ENCODE measurements around the gene ACCSL.
A peak's percentile ranks its signal among the peaks of the same experiment; 100 is the strongest.

The ACCSL gene

DNA sequence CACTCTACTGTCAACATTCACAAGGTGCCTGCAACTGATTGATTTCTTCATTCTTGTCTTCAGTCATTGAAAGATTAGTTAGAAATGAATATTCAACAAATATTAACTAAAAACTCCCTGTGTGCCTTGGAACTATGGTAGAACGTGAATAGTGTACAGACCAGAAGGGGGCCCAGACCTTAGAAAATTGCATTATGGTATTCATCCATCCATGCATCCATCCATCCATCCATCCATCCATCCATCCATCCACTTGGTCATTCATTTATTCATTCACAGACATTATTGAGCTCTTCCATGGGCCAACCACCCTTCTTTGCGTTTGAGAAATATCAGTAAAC, 10.2 kb upstream of the ACCSL start:
- intact Hi-C loops (cut with DNase I) = loop anchor here (2.0 to 5.0 kb wide), 2 partner anchors 90 to 147 kb away; no protein-coding TSS in a partner anchor
- DNase-seq = no peak

- intact Hi-C loops (cut with DNase I) = no loop called here
- DNase-seq = no peak
These were observed 4.6 kb upstream of the ACCSL start for GRCh38 chr11:44043157-44043556.

GRCh38 chr11:44046182-44046581, 1.6 kb upstream of the ACCSL start:
- DNase-seq = no peak
- intact Hi-C loops (cut with DNase I) = no loop called here

DNA sequence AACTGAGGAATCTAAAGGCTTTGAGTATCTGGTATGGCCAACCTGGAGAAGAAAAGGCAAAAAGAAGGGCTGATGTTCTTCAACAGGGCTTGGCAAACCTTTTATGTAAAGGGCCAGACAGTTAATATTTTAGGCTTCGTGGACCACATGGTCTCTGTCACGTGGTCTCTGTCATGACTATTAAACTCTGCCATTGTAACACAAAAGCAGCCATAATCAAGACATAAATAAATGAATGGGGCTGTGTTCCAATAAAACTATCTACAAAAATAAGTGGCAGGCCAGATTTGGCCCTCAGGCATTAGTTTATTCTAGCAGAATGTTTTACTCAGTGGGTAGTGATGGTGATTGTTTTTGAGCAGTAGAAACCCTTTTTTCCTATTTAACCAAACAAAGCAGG, 483 bp upstream of the ACCSL start:
- no peak for DNase-seq
- intact Hi-C loops (cut with DNase I) = no loop called here

GRCh38 chr11:44049832-44050231, 2.1 kb downstream of the ACCSL start:
- intact Hi-C loops (cut with DNase I) = no loop called here
- DNase-seq = no peak

DNA sequence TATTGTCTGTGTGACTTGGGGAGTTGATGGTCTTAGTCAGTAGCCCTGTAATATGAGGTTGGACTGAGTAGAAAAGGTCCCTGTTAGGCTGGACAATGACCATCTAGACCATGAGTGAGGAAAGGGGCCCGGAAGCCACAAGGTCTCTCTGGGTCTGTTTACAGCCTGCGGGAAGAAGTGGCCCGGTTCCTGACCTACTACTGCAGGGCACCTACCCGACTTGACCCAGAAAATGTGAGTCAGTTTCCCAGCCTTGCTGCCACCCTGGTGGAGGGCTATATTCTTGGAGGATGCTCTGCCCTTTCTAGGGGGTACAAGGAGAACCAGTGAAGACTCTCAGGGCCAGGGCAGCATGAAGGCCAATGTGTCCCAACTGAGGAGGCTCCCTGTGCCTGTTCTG, 3.4 kb downstream of the ACCSL start:
- no peak for DNase-seq
- intact Hi-C loops (cut with DNase I) = no loop called here

- no peak for DNase-seq
- intact Hi-C loops (cut with DNase I) = no loop called here
These were observed 9.6 kb downstream of the ACCSL start for GRCh38 chr11:44057340-44057739.

GRCh38 chr11:44058275-44058674, 10.5 kb downstream of the ACCSL start:
- no peak for DNase-seq
- intact Hi-C loops (cut with DNase I) = no loop called here

GRCh38 chr11:44065161-44065661, 17.4 kb downstream of the ACCSL start:
- intact Hi-C loops (cut with DNase I) = no loop called here
- DNase-seq = no peak

DNA sequence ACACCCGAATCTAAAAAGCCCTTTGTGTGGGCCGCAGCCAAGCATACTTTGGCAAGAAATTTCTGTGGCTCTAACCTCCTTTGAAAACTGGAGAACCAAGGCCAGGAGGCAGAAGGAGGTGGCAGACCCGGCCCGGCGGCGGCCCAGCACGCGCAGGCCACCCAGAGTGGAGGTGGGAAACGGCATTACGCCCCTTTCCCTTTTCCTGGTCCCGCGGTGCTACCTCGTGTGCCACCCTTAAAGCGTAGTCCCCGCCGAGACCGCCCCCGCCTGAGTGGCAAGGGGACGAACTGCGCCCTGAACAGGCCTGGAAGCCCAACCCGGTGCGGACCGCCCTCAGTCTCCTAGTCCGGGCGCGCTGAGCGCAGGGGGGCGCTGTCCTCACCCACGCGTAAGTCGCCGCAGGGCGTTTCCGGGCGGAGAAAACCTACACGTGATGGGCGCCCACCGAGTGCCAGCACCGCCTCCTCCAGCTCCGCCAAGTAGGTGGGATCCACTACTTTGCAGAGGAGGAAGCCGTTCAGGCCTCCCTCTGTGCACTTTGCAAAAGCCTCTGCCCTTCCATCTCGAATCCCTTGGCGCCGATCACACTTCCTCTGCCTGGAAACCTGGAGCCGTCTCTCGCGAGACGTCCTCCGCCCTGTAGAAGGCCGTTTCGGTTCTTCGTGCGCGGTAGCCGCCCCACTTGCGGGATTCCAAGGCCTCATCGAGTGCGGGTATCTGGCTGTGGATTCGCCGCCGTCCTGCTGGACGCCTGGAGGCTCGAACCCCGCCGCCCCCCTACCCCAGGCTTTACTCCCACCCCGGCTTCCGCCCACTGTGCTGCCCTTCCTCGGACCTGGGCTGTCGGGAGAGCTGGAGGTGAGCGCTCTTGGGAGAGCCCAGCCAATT, 18.3 kb downstream of the ACCSL start, which contains the start of gene ACCS:
Gene ACCS (plus strand): TSS at position 430 of the 891 bp plus-strand sequence. CDS start 1,358 bp downstream, outside the sequence.
- peak; percentile 78 to 96 (median 90) for DNase-seq
- intact Hi-C loops (cut with DNase I) = no loop called here

DNA sequence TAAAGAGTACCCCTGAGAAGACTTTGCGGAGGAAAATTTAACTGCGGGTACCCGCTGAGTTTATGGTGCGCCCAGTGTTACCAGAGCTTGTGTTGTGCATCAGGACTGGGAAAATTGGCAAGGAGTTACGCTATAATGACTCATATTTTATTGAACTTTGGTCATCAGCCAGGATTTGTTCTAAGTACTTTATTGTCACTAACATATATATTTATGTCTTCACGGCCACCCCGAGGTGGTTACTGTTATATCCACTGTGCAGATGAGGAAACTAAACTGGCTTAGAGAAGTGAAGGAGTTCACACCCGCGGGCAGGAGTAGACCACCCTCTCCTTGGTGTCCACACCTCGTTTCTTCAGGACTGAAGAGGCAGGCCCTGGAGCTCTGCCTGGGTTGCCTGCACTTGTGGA, 19.0 kb downstream of the ACCSL start:
- DNase-seq = peak in 3 of 42 donors; percentile 2 to 15 (median 7)
- intact Hi-C loops (cut with DNase I) = no loop called here

DNA sequence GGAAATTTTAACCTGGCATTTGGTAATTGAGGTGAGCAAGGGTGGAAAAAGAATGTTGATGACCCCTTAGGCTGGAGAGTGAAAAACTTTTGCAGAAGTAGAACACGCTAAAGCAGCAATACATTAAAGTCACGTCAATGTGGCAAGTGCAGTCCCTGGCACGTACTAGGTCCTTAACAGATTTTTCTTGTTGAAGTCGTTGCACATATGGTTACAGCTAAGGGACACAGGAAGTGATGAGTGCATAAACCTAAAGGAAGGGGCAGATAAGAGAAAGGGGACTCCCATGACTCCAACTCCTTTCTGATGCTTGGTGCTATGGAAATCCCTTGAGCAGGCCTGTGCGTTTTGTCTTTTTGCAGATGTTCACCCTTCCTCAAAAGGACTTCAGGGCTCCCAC, 19.5 kb downstream of the ACCSL start:
- intact Hi-C loops (cut with DNase I) = no loop called here
- DNase-seq = no peak

- intact Hi-C loops (cut with DNase I) = no loop called here
These were observed 20.4 kb downstream of the ACCSL start for GRCh38 chr11:44068180-44068579.

GRCh38 chr11:44071157-44071556, 23.4 kb downstream of the ACCSL start:
- no peak for DNase-seq
- intact Hi-C loops (cut with DNase I) = no loop called here

More at GRCh38 chr11:44068180-44068579, 20.4 kb downstream of the ACCSL start:
- DNase-seq = no peak

DNA sequence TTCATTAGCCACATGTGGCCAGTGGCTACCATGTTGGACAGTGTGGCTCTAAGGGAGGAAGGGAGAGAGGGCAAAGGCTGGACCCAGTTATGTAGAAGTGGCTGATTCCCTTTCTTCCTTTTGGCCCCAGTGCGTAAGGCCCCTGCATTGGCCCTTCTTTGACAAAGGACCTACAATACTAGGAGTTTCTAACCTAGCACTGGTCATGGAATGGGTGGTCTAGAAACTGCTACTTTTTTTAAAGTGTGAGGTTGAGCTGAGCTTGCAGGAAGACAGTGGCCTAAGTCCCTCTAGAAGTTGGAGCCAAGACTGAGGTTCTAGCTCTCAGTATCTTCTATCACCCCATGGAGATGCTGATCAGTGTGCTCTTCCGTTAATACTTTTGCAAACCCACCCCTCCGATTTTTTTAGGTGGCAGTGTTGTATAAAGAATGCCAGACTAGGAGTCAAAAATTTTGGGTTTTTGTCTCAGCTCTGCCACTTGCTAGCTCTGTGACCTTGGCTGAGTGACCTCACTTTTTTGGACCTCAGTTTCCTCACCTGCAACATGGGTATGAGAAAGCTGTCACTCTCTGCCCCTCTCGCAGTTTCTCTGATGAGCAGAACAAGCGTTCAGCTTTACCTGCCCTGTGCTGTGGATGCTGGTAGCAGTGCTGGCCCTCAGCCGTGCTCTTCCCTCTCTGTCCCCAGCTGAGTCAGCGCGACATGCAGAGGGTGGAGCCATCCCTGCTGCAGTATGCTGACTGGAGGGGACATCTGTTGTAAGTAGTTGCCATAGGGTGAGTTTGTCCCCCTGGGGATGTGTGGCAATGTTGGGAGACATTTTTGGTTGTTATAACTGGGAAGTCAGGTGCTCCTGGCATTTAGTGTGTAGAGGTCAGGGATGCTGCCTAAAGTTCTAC, 25.2 kb downstream of the ACCSL start:
- no peak for DNase-seq
- intact Hi-C loops (cut with DNase I) = no loop called here

DNA sequence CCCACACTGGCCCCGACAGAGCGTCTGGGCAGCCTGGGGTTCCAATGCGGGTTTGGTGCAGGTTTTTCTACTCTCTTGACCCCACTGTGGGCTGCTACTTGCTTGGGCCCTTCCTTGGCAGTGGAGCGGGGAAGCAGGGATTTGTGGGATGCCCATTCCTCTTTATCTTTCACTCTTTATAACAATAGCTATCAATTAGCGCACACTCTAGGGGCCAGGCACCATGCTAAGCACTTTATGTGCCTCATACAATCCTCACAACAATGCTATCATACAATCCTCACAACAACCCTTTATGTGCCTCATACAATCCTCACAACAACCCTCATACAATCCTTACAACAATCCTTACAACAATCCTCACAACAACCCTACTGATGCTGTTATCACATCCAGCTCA, 31.0 kb downstream of the ACCSL start:
- no peak for DNase-seq
- intact Hi-C loops (cut with DNase I) = no loop called here

DNA sequence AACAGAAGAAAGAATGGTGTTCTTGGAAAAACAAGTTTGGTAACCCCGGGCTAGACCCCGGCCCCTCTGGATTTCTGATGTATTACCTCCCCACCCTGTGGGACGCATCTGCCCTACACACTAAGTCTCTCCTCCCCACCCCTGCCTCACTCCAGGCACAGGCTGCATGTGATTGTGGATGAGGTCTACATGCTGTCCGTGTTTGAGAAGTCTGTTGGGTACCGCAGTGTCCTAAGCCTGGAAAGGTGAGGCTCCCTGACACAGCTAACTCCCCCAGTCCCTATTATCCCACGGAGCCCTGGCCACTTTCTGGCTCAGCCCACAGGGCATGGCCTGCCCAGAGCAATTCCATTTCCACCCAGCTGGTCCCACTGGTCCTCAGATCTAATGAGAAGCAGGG, 31.6 kb downstream of the ACCSL start:
- DNase-seq = no peak
- intact Hi-C loops (cut with DNase I) = no loop called here

GRCh38 chr11:44080951-44081350, 33.2 kb downstream of the ACCSL start:
- intact Hi-C loops (cut with DNase I) = no loop called here
- DNase-seq = peak in 1 of 42 donors; percentile 27

DNA sequence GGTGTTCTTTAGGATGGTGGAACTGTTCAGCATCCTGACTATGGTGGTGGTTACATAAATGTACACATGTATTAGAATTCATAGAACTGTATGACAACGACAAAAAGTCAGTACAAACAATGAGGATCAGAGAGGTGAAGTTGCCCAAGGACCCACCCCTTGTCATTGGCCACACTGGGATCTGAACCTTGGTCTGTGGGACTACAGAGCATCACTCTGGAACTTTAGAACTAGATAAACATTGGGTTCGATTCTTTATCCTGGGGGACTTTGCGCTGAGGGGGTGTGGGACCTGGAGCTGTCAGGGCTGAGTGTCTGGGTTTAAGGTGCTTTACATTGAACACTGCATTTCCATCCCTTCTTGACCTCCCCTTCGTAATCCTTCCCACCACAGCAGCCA, 34.9 kb downstream of the ACCSL start:
- peak in 2 of 42 donors; percentile 4 to 7 for DNase-seq
- intact Hi-C loops (cut with DNase I) = no loop called here

- intact Hi-C loops (cut with DNase I) = no loop called here
- peak in 2 of 42 donors; percentile 29 to 33 for DNase-seq
These were observed 35.7 kb downstream of the ACCSL start for GRCh38 chr11:44083433-44083832.
